ENCODE data around the gene TMEM184B. TPM values are rescaled to one million over a fixed set of nuclear protein-coding genes. Genes with fewer than 3 reads are reported as not detected.

Gene TMEM184B
- total RNA-seq, 1 experiment from 2014 or later = 89.7 TPM

GRCh38 chr22:38230916-38231315, 41.9 kb downstream of the TMEM184B start (continued):
- TF ChIP-seq, protein P1, sequence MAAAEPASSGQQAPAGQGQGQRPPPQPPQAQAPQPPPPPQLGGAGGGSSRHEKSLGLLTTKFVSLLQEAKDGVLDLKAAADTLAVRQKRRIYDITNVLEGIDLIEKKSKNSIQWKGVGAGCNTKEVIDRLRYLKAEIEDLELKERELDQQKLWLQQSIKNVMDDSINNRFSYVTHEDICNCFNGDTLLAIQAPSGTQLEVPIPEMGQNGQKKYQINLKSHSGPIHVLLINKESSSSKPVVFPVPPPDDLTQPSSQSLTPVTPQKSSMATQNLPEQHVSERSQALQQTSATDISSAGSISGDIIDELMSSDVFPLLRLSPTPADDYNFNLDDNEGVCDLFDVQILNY (CRISPR knock-in tag; IDR thresholded peaks at IDR 0.05) = no peak
- TF ChIP-seq NFE2L1 (CRISPR knock-in tag; IDR thresholded peaks at IDR 0.05) = no peak
- TF ChIP-seq AR (CRISPR knock-in tag; IDR thresholded peaks at IDR 0.05) = no peak
- no peak for TF ChIP-seq ZNF263 (CRISPR knock-in tag; IDR thresholded peaks at IDR 0.05; ENCODE audit: low read depth)
- no peak for TF ChIP-seq ZBTB21 (CRISPR knock-in tag; IDR thresholded peaks at IDR 0.05; ENCODE audit: borderline replicate concordance)
- no peak for TF ChIP-seq ZSCAN18 (CRISPR knock-in tag; IDR thresholded peaks at IDR 0.05)

- H3K9me3 Mint-ChIP-seq = no peaks in the 10 kb centered on the region
- H3K4me3 Mint-ChIP-seq = no peak overlapping the region
- TF ChIP-seq NR2C2 (CRISPR knock-in tag; IDR thresholded peaks at IDR 0.05) = no peak
- TF ChIP-seq, protein P2, sequence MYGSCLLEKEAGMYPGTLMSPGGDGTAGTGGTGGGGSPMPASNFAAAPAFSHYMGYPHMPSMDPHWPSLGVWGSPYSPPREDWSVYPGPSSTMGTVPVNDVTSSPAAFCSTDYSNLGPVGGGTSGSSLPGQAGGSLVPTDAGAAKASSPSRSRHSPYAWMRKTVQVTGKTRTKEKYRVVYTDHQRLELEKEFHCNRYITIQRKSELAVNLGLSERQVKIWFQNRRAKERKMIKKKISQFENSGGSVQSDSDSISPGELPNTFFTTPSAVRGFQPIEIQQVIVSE (CRISPR knock-in tag; IDR thresholded peaks at IDR 0.05; ENCODE audit: borderline replicate concordance) = no peak
- TF ChIP-seq, protein P3, sequence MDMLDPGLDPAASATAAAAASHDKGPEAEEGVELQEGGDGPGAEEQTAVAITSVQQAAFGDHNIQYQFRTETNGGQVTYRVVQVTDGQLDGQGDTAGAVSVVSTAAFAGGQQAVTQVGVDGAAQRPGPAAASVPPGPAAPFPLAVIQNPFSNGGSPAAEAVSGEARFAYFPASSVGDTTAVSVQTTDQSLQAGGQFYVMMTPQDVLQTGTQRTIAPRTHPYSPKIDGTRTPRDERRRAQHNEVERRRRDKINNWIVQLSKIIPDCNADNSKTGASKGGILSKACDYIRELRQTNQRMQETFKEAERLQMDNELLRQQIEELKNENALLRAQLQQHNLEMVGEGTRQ (CRISPR knock-in tag; IDR thresholded peaks at IDR 0.05) = no peak
- no peak for TF ChIP-seq GTF2I (CRISPR knock-in tag; conservative IDR thresholded peaks at IDR 0.05)
- TF ChIP-seq, protein P4, sequence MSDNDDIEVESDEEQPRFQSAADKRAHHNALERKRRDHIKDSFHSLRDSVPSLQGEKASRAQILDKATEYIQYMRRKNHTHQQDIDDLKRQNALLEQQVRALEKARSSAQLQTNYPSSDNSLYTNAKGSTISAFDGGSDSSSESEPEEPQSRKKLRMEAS (CRISPR knock-in tag; IDR thresholded peaks at IDR 0.05) = no peak
- no peak for TF ChIP-seq RORB (CRISPR knock-in tag; IDR thresholded peaks at IDR 0.05)
- no peak for TF ChIP-seq ATF2 (CRISPR knock-in tag; IDR thresholded peaks at IDR 0.05; ENCODE audit: borderline replicate concordance, low read depth)
- TF ChIP-seq ZSCAN18 (CRISPR knock-in tag; IDR thresholded peaks at IDR 0.05) = no peak
- no peak for TF ChIP-seq OVOL2 (CRISPR knock-in tag; IDR thresholded peaks at IDR 0.05; ENCODE audit: borderline replicate concordance)
- TF ChIP-seq, protein P5, sequence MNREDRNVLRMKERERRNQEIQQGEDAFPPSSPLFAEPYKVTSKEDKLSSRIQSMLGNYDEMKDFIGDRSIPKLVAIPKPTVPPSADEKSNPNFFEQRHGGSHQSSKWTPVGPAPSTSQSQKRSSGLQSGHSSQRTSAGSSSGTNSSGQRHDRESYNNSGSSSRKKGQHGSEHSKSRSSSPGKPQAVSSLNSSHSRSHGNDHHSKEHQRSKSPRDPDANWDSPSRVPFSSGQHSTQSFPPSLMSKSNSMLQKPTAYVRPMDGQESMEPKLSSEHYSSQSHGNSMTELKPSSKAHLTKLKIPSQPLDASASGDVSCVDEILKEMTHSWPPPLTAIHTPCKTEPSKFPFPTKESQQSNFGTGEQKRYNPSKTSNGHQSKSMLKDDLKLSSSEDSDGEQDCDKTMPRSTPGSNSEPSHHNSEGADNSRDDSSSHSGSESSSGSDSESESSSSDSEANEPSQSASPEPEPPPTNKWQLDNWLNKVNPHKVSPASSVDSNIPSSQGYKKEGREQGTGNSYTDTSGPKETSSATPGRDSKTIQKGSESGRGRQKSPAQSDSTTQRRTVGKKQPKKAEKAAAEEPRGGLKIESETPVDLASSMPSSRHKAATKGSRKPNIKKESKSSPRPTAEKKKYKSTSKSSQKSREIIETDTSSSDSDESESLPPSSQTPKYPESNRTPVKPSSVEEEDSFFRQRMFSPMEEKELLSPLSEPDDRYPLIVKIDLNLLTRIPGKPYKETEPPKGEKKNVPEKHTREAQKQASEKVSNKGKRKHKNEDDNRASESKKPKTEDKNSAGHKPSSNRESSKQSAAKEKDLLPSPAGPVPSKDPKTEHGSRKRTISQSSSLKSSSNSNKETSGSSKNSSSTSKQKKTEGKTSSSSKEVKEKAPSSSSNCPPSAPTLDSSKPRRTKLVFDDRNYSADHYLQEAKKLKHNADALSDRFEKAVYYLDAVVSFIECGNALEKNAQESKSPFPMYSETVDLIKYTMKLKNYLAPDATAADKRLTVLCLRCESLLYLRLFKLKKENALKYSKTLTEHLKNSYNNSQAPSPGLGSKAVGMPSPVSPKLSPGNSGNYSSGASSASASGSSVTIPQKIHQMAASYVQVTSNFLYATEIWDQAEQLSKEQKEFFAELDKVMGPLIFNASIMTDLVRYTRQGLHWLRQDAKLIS (CRISPR knock-in tag; IDR thresholded peaks at IDR 0.05; ENCODE audit: borderline replicate concordance) = no peak
- TF ChIP-seq, protein P6, sequence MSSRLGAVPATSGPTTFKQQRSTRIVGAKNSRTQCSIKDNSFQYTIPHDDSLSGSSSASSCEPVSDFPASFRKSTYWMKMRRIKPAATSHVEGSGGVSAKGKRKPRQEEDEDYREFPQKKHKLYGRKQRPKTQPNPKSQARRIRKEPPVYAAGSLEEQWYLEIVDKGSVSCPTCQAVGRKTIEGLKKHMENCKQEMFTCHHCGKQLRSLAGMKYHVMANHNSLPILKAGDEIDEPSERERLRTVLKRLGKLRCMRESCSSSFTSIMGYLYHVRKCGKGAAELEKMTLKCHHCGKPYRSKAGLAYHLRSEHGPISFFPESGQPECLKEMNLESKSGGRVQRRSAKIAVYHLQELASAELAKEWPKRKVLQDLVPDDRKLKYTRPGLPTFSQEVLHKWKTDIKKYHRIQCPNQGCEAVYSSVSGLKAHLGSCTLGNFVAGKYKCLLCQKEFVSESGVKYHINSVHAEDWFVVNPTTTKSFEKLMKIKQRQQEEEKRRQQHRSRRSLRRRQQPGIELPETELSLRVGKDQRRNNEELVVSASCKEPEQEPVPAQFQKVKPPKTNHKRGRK (CRISPR knock-in tag; IDR thresholded peaks at IDR 0.05; ENCODE audit: borderline replicate concordance) = no peak
- ATAC-seq = peak; percentile 59
- no peaks in the 10 kb centered on the region for H3K27me3 Mint-ChIP-seq (ENCODE audit: low read depth)
- H3K27ac Mint-ChIP-seq = 0 out of 2 replicates have a peak overlapping the region, but pooled peaks have one; percentile 36
- DNase-seq (ENCODE audit: low spot score) = peak; percentile 41
- CTCF ChIA-PET = interaction anchor here (1.0 to 2.5 kb wide), 11 partner anchors 8 to 178 kb away, joined by 3 to 16 read pairs (median 5); no protein-coding TSS in a partner anchor
- peaks cover 46% of the 10 kb centered on the region for H3K36me3 Mint-ChIP-seq
- POLR2A ChIA-PET = interaction anchor here (0.8 kb wide), 1 partner anchor 107 kb away, joined by 3 read pairs; no protein-coding TSS in a partner anchor
- no peaks in the 10 kb centered on the region for H3K4me1 Mint-ChIP-seq
Measured at GRCh38 chr22:38230108-38230825, 42.5 kb downstream of the TMEM184B start.

Data from WTC11 (cell line).